GM18868 (cell line): ENCODE data around the gene PIK3C2G.

Source experiments
- ATAC-seq: cut with Tn5 transposase; IDR thresholded peaks from one replicate; pipeline ENCODE4 v1.9.1; 2021; ENCODE audit warnings: mild to moderate bottlenecking, moderate library complexity; ENCODE audit not compliant: unreplicated experiment

PIK3C2G gene

DNA sequence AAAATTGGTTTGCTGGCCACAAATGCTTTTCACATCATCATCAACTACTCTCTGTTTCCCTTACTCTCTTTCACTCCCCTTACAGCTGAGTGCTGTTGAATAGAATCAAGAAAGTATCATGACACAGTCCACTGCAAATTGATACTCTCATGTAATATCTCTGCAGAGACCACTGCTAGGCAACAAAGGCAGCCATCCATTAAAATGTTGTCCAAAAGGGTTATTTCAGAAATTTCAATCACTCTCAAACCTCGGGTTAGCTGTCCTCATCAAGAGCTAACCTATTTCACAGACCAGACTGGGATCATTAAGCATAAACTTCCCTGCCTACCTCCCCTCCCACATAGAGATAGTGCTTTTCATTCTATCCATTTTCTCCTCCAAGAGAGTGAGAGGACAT is 289.8 kb downstream of the PIK3C2G start:
- ATAC-seq: no peak

DNA sequence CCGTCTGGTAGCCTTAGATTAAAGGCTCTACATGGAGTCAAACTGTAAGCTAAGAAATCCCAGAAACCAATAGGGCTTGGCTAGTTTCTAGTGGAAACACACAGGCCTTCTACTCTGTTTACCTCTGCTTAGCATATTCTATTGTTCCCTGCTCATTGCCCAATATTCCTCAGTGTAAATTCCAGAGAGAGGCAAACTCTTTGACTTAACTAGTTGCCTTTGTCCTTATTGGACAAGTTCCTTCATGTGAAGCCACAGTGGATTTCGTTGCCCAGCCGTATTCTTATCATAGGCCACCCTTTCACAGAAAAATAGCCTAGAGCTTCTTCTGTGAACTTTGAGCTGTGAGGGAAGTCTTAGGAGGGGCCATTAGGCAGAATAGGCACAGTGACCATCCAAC is 290.4 kb downstream of the PIK3C2G start:
- ATAC-seq: no peak

- ATAC-seq: no peak
Observed at GRCh38 chr12:18552829-18553228, 291.5 kb downstream of the PIK3C2G start.

- ATAC-seq: no peak
Observed at GRCh38 chr12:18556161-18556560, 294.8 kb downstream of the PIK3C2G start.

- ATAC-seq: no peak
Observed at GRCh38 chr12:18559242-18559641, 297.9 kb downstream of the PIK3C2G start.

- ATAC-seq: no peak
Observed at GRCh38 chr12:18562531-18562930, 301.2 kb downstream of the PIK3C2G start.

GRCh38 chr12:18564306-18564705 is 303.0 kb downstream of the PIK3C2G start:
- ATAC-seq: no peak

GRCh38 chr12:18567787-18568186 is 306.5 kb downstream of the PIK3C2G start:
- no peak for ATAC-seq

DNA sequence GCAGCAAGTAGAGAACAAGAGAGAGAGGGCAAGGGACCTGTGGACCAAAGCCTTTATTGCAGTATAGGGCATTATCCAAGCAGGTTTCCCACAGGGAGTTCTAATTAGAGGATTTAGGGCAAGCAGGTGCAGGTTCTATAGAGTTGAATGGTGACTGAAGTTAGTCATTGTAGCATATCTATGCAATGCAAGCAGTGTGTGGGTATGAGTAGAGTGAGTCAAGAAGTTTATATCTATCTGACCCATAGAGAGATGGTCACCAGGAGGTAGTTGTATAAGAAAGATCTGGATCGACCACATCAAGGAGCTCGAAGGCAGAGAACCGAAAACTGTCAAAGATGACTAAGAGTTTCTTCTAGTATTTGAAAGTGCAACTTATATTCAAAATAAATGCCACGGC is 309.2 kb downstream of the PIK3C2G start:
- no peak for ATAC-seq

DNA sequence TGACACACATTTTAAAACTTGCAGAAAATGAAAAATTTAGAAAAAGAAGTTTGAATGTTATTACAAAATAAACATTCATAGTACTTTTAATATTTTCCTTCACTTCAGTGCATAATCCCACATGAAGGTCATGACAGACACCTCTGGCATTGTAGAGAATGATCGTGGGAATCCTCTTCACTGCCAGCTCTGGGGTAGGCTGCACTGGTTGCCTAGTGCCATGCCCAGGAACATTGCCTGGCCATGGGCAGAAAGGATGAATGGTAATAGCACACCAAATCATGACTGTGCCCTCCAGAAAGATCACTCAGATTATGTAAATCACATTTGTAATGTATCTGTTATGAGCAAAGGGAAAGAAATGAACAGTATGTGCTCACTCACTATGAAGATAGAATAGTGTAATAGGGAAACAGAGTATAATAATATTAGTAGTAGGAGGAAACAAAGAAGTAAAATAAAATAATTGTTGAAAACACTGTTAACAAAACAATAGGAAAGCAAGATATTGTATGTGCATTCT is 314.8 kb downstream of the PIK3C2G start:
- ATAC-seq: no peak

DNA sequence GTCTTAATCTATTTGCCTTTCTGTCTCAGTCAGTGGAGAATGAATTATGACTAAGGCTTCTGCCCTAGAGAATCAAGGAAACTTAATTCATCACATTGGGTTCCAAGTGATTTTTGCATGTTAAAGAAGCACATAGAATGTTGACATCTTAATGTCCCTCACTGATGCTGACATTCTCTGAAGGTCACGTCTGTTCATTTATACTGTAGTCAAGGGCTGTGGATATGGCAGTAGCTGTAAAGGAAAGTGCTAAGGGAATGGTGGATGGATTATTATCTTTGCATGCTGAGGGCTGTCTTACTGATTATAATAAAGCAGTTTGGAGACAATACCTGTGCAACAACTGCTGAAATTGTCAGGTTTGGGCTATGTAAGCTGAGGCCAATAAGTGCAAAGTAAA is 315.3 kb downstream of the PIK3C2G start:
- ATAC-seq: no peak

DNA sequence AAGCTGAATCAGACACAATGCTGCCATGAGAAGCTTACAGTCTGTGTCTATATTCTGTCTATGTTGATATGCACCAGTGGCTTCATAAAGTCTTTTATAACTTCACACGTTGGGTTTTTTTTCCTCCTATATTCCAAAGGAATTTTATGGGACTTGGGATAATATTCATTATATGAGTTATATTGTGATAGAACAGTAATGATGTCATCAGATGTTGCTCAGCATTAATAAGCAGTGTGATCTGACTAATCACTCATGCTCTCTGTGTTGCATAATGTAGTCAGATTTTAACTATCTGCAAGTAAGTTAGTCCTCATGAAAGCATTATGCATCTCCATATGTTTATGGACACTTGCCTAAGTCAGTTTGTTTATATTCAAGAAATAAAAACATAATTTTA is 316.9 kb downstream of the PIK3C2G start:
- no peak for ATAC-seq

GRCh38 chr12:18580291-18580690 is 319.0 kb downstream of the PIK3C2G start:
- no peak for ATAC-seq

DNA sequence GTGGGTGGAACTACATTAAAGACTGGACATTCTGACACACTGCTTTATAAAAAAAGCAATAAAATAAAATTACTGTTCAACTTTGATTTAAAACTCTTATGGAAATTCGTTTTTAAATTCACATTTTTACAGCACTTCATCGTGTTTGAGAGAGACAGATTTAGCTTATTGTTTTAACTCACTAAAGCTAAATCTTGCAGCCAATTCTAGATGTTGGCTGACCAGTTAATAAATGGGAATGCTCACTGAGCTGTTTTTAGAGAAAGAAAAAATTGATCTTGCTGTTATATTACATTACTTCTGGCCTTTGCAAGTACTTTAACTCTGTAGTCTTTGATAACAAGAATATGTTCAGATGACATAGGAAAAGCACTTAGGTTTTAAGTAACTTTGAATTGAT is 319.4 kb downstream of the PIK3C2G start:
- no peak for ATAC-seq

GRCh38 chr12:18581232-18581962 is 320.1 kb downstream of the PIK3C2G start:
- ATAC-seq: no peak

GRCh38 chr12:18583655-18584054 is 322.3 kb downstream of the PIK3C2G start:
- ATAC-seq: no peak

GRCh38 chr12:18586581-18586980 is 325.3 kb downstream of the PIK3C2G start:
- no peak for ATAC-seq

DNA sequence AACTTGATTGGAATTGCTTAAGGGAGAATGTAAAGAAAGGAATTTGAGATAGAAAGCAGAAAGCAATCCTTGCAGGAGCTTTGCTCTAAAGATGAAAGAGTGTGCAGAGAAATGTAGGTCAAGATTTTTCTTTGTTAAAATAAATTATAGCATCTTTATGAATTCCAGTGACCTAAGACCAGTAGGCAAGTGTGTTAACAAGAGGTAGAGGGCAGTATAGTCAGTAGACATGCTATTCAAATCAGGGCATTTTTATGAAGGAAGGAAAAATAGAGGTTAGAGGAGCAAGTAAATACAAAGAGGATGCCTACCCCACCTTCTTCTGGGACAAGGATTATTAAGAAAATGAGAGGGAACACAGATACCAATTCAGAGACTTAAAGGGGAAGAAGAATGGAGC is 328.0 kb downstream of the PIK3C2G start:
- ATAC-seq: no peak

DNA sequence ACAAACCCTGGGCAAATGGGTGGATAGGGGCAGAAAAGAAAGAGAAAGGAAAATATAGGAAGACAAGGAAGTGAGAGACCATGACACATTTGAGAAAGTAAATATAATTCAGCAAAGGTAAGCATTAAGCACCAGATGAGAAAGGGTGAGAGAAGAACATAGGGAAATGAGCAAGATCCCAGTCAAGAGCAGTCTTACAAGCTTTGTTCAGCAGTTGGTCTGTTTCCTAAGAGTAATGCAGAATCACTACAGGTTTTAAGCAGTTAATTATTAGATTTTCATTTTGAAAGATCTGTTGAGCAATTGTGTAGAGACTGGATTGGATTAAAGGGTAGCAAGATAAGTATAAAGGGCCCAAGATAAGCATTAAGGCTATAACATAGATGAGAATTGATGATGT is 330.2 kb downstream of the PIK3C2G start:
- ATAC-seq: no peak

GRCh38 chr12:18595412-18595811 is 334.1 kb downstream of the PIK3C2G start:
- ATAC-seq: no peak

DNA sequence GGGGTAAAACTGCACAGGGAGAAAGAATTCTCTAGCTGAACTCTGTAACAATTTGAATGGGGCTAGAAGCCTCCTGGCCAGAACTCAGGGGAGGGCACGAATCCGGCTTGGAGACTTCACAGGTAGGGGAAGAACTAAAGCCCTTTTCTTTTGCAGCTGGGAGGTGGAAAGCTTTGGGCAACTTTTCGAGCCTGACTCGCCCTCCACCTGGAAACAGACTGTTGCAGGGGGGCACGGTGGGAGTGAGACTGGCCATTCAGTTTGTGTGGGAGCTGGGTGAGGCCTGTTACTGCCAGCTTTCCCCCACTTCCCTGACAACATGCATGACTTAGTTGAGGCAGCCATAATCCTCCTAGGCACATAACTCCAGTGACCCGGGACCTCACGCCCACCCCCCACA is 340.6 kb downstream of the PIK3C2G start:
- no peak for ATAC-seq

DNA sequence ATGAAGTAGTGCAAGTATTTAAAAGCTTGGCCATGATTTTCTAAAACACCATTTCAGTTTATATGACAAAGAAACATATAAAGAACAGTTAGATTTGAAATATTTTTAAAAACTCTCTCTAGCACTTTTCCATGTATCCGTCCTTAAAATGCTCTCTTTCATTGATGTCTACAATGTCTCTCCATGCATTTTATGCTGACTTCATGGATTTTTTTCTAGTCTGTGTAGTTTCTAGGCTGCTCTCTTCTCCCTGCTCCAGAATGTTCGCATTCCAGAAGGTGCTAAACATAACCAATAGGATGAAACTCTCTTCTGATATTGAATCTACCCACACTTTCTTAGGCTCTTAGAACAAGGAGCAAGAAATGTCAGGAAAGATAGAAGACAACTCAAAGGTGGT is 351.7 kb downstream of the PIK3C2G start:
- ATAC-seq: no peak

DNA sequence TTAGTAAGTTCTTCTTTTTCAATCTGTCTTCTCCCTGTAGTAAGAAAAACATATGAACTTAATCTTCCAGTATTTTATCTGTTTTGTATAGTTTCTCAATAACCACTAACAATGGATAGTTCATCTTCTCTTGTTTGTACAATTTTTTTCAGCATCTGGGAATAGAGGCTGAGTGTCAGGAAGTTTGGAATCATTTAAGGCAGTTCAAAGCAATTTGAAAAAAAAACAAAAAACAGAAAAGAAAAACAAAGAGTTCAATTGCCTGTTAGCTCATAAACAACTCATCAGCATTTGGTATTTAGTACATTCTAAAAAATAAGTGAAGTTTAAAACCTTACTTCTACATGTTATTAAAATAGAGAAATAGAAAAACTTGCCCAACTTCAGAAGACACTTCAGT is 359.7 kb downstream of the PIK3C2G start:
- ATAC-seq: no peak
